Activated T-helper 2 cell treated with anti-CD3 and anti-CD28 coated beads, Interferon-gamma antibody, Interleukin-2, Interleukin-4, amounts not matched to agents 10 μg/mL and 5 μg/mL and 100 μg/mL, durations not matched to agents 14 hours and 24 hours and 36 hours (primary cell): Measurements from ENCODE around the gene SLCO4C1. TPM values are rescaled to one million over a fixed set of nuclear protein-coding genes. Genes with fewer than 3 reads are reported as not detected.
A peak's percentile ranks its signal among the peaks of the same experiment; 100 is the strongest.

Experiments used
- DNase-seq: peaks from one replicate; pipeline ENCODE4 v3.0.0; 2021; ENCODE audit warnings: low spot score
- H3K27ac Mint-ChIP-seq: one replicate; pipeline ENCODE4 v1.8.0; 2021; ENCODE audit warnings: mixed read lengths
- H3K27me3 Mint-ChIP-seq: one replicate; pipeline ENCODE4 v1.8.0; 2021; ENCODE audit warnings: low read depth, mixed read lengths
- H3K36me3 Mint-ChIP-seq: one replicate; pipeline ENCODE4 v1.8.0; 2021; ENCODE audit warnings: low read depth, mixed read lengths
- H3K4me1 Mint-ChIP-seq: one replicate; pipeline ENCODE4 v1.8.0; 2021; ENCODE audit warnings: low read depth, mixed read lengths
- H3K4me3 Mint-ChIP-seq: one replicate; pipeline ENCODE4 v1.8.0; 2021; ENCODE audit warnings: low read depth, mild to moderate bottlenecking, moderate library complexity, mixed read lengths
- H3K9me3 Mint-ChIP-seq: one replicate; pipeline ENCODE4 v1.8.0; 2021; ENCODE audit warnings: mixed read lengths
- intact Hi-C: fragments of 100-400 bp; cut with micrococcal nuclease; formaldehyde crosslinking; loops from one replicate; pipeline ENCODE4 v1.15.1; 2023
- total RNA-seq: library from RNA; stranded (reverse); gene quantifications from 2 replicates; pipeline ENCODE4 v1.2.3, GENCODE V29; 2022

SLCO4C1 gene
- total RNA-seq, 1 donor from 2014 or later: 0.50 TPM

- no peak for DNase-seq
- H3K36me3 Mint-ChIP-seq: no peaks in the 10 kb centered on the region
- H3K4me3 Mint-ChIP-seq: no peak overlapping the region
- no peaks in the 10 kb centered on the region for H3K27me3 Mint-ChIP-seq
- no peaks in the 10 kb centered on the region for H3K4me1 Mint-ChIP-seq
- intact Hi-C loops: no loop called here
- H3K9me3 Mint-ChIP-seq: no peaks in the 10 kb centered on the region
- no peak overlapping the region for H3K27ac Mint-ChIP-seq
Observed at GRCh38 chr5:102243213-102243612, 52.9 kb downstream of the SLCO4C1 start.

GRCh38 chr5:102241809-102242421, 54.2 kb downstream of the SLCO4C1 start:
- no peak overlapping the region for H3K4me3 Mint-ChIP-seq
- H3K4me1 Mint-ChIP-seq: no peaks in the 10 kb centered on the region
- no peak for DNase-seq
- no peaks in the 10 kb centered on the region for H3K27me3 Mint-ChIP-seq
- no peaks in the 10 kb centered on the region for H3K9me3 Mint-ChIP-seq
- no peak overlapping the region for H3K27ac Mint-ChIP-seq
- no peaks in the 10 kb centered on the region for H3K36me3 Mint-ChIP-seq
- intact Hi-C loops: no loop called here

GRCh38 chr5:102231693-102232619, 64.1 kb downstream of the SLCO4C1 start:
- Mint-ChIP-seq H3K27me3 (peaks cover 8% of the 10 kb centered on the region), H3K27ac (no peak overlapping the region), H3K9me3 (no peaks in the 10 kb centered on the region), H3K36me3 (no peaks in the 10 kb centered on the region), H3K4me3 (no peak overlapping the region), H3K4me1 (peaks cover 22% of the 10 kb centered on the region)
- intact Hi-C loops: loop anchor here (5.0 kb wide), 1 partner anchor 65 kb away; the partner anchor contains the start of gene SLCO4C1
- no peak for DNase-seq

- H3K27ac Mint-ChIP-seq: peak overlapping the region; percentile 20
- DNase-seq: no peak
- intact Hi-C loops: loop anchor here (5.0 kb wide), 1 partner anchor 68 kb away; the partner anchor contains the start of gene SLCO4C1
- peaks cover 22% of the 10 kb centered on the region for H3K4me1 Mint-ChIP-seq
- H3K4me3 Mint-ChIP-seq: no peak overlapping the region
- no peaks in the 10 kb centered on the region for H3K9me3 Mint-ChIP-seq
- peaks cover 5% of the 10 kb centered on the region for H3K27me3 Mint-ChIP-seq
- no peaks in the 10 kb centered on the region for H3K36me3 Mint-ChIP-seq
Observed at GRCh38 chr5:102229685-102230084, 66.4 kb downstream of the SLCO4C1 start.

DNA sequence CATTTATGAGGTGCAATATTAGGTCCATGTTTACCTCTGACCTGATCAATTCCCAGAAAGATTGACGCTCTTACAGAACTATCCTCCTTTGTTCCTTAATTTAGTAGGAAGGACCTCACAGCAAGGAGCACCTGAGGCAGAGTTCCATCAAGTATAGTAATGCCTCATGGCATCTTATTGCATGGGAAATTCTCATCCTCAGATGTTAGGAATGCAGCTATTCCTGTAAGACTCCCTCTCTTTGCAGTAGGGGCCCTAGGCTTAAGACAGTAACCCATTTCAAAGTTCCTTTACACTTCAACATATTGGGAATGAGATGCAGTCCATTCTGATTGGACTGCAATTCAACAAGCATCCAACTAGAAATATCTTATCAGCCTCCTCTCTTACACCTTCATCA, 69.8 kb downstream of the SLCO4C1 start:
- no peaks in the 10 kb centered on the region for H3K9me3 Mint-ChIP-seq
- intact Hi-C loops: no loop called here
- H3K4me3 Mint-ChIP-seq: no peak overlapping the region
- peaks cover 16% of the 10 kb centered on the region for H3K4me1 Mint-ChIP-seq
- DNase-seq: no peak
- H3K27me3 Mint-ChIP-seq: peaks cover 4% of the 10 kb centered on the region
- H3K27ac Mint-ChIP-seq: no peak overlapping the region
- no peaks in the 10 kb centered on the region for H3K36me3 Mint-ChIP-seq

- H3K4me1 Mint-ChIP-seq: no peaks in the 10 kb centered on the region
- peaks cover 4% of the 10 kb centered on the region for H3K27me3 Mint-ChIP-seq
- no peaks in the 10 kb centered on the region for H3K36me3 Mint-ChIP-seq
- intact Hi-C loops: loop anchor here (1.0 kb wide), 1 partner anchor 282 kb away; no protein-coding TSS in a partner anchor
- H3K27ac Mint-ChIP-seq: no peak overlapping the region
- H3K9me3 Mint-ChIP-seq: no peaks in the 10 kb centered on the region
- no peak for DNase-seq
- H3K4me3 Mint-ChIP-seq: no peak overlapping the region
Observed at GRCh38 chr5:102223542-102224477, 72.3 kb downstream of the SLCO4C1 start.

DNA sequence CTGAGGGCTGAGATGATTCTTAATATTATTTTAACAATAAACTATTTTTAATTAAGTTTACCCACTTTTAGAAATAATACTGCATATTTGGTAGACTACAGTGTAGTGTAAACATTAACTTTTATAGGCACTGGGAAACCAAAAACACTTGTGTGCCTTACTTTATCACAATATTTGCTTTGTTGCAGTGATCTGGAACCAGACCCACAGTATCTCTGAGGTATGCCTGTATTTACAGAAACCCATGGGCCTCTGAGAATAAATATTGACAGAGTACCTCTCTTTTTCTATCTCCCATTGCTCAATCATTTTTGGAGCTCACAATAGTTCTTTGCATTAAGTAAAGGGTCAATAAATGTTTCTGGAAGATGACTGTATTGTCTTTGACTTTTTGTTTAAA, 73.3 kb downstream of the SLCO4C1 start:
- intact Hi-C loops: loop anchor here (1.0 kb wide), 1 partner anchor 280 kb away; no protein-coding TSS in a partner anchor
- H3K4me3 Mint-ChIP-seq: no peak overlapping the region
- no peak for DNase-seq
- no peaks in the 10 kb centered on the region for H3K36me3 Mint-ChIP-seq
- no peaks in the 10 kb centered on the region for H3K9me3 Mint-ChIP-seq
- H3K4me1 Mint-ChIP-seq: no peaks in the 10 kb centered on the region
- H3K27ac Mint-ChIP-seq: no peak overlapping the region
- H3K27me3 Mint-ChIP-seq: peaks cover under 1% of the 10 kb centered on the region

DNA sequence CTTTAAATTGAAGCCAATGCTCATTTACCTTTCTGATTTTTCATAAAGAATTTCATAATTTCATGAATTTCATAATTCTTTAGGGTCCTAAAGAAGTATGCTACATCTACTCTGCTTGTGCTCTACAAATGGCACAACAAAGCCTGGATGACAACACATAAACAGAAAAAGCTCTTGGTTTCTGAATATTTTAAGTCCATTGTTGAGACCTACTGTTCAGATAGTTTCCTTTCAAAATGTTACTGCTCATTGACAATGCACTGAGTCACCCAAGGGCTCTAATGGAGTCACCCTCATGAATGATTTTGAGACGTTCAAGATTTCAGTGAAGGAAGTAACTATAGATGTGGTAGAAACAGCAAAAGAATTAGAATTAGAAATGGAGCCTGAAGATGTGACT, 74.1 kb downstream of the SLCO4C1 start:
- no peaks in the 10 kb centered on the region for H3K27me3 Mint-ChIP-seq
- H3K4me3 Mint-ChIP-seq: no peak overlapping the region
- H3K27ac Mint-ChIP-seq: no peak overlapping the region
- H3K4me1 Mint-ChIP-seq: no peaks in the 10 kb centered on the region
- H3K36me3 Mint-ChIP-seq: no peaks in the 10 kb centered on the region
- intact Hi-C loops: no loop called here
- DNase-seq: no peak
- no peaks in the 10 kb centered on the region for H3K9me3 Mint-ChIP-seq

GRCh38 chr5:102218159-102218558, 77.9 kb downstream of the SLCO4C1 start:
- H3K36me3 Mint-ChIP-seq: no peaks in the 10 kb centered on the region
- no peak overlapping the region for H3K4me3 Mint-ChIP-seq
- no peaks in the 10 kb centered on the region for H3K9me3 Mint-ChIP-seq
- H3K27me3 Mint-ChIP-seq: no peaks in the 10 kb centered on the region
- intact Hi-C loops: no loop called here
- DNase-seq: no peak
- H3K4me1 Mint-ChIP-seq: no peaks in the 10 kb centered on the region
- H3K27ac Mint-ChIP-seq: no peak overlapping the region

DNA sequence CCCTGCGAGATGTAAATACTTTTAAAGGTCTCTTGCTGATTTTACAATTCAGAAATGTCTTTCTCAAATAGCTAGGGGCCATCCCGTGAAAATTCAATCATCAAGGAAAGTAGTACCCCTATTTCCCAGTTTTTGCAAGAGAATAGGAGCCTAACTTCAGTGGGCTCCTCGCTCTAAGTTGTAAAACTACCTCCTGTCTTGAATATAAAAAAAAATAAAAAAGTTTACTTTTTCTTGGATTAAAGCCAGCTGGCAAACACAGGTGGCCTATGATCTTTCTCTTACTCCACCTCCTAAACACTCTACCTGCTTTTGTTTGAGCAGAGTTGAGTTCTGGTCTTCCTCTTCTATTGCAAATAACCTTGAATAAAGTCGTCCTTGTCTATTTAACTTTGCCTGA, 79.4 kb downstream of the SLCO4C1 start:
- Mint-ChIP-seq H3K9me3 (no peaks in the 10 kb centered on the region), H3K27ac (no peak overlapping the region), H3K36me3 (no peaks in the 10 kb centered on the region), H3K27me3 (no peaks in the 10 kb centered on the region), H3K4me1 (no peaks in the 10 kb centered on the region), H3K4me3 (no peak overlapping the region)
- DNase-seq: no peak
- intact Hi-C loops: no loop called here

GRCh38 chr5:102211165-102211564, 84.9 kb downstream of the SLCO4C1 start:
- Mint-ChIP-seq H3K27me3 (no peaks in the 10 kb centered on the region), H3K36me3 (no peaks in the 10 kb centered on the region), H3K27ac (no peak overlapping the region), H3K4me3 (no peak overlapping the region), H3K9me3 (no peaks in the 10 kb centered on the region), H3K4me1 (no peaks in the 10 kb centered on the region)
- no peak for DNase-seq
- intact Hi-C loops: no loop called here

- Mint-ChIP-seq H3K27ac (no peak overlapping the region), H3K36me3 (no peaks in the 10 kb centered on the region), H3K4me3 (no peak overlapping the region), H3K27me3 (no peaks in the 10 kb centered on the region), H3K9me3 (no peaks in the 10 kb centered on the region), H3K4me1 (no peaks in the 10 kb centered on the region)
- intact Hi-C loops: no loop called here
- DNase-seq: no peak
Observed at GRCh38 chr5:102200861-102201260, 95.2 kb downstream of the SLCO4C1 start.
